IMR-90 (cell line): ENCODE measurements around the gene RUNX2. TPM values are rescaled to one million over a fixed set of nuclear protein-coding genes. Genes with fewer than 3 reads are reported as not detected.

Source experiments
- ATAC-seq: fragments of 200-7000 bp; cut with Tn5 transposase; 2 replicates; pipeline ENCODE4 v1.9.1; 2020; ENCODE audit warnings: low read depth, mild to moderate bottlenecking, moderate library complexity
- BruUV-seq: library from RNA; stranded (reverse); fragments of 400-500 nt; replicated peaks from 2 replicates; lab custom pipeline; 2021; lab: Mats Ljungman, UMichigan
- CTCF ChIA-PET: fragments of 300-600 bp; formaldehyde crosslinking; extraction: SDS; loops from one replicate; lab custom pipeline; 2021; ENCODE audit warnings: antibody characterized with exemption; lab: Yijun Ruan, JAX
- POLR2A ChIA-PET: fragments of 300-600 bp; sonication (Branson Sonifier 250); formaldehyde crosslinking; loops from one replicate; lab custom pipeline; 2022; ENCODE audit warnings: antibody characterized with exemption; ENCODE audit not compliant: unreplicated experiment; lab: Charles Lee
- DNase-seq: peaks from one replicate; pipeline ENCODE4 v3.0.0; 2013
- H2AFZ ChIP-seq: replicated peaks from 2 replicates; pipeline ENCODE3; 2013; ENCODE audit warnings: low read length, mild to moderate bottlenecking; ENCODE audit not compliant: poor library complexity
- H2AK5ac ChIP-seq: 2 replicates; pipeline ENCODE4 v1.6.1; 2013; ENCODE audit warnings: low read depth, low read length, inconsistent platforms
- H2AK9ac ChIP-seq: replicated peaks from 2 replicates; pipeline ENCODE3; 2013; ENCODE audit warnings: mild to moderate bottlenecking, low read depth, low read length, moderate library complexity; ENCODE audit not compliant: poor library complexity
- H2BK120ac ChIP-seq: 2 replicates; pipeline ENCODE4 v1.6.1; 2013; ENCODE audit warnings: low read depth, low read length, inconsistent platforms
- H2BK15ac ChIP-seq: 3 replicates; pipeline ENCODE4 v1.6.1; 2013; ENCODE audit warnings: low read depth, low read length, inconsistent platforms
- H2BK20ac ChIP-seq: 2 replicates; pipeline ENCODE4 v1.6.1; 2013; ENCODE audit warnings: low read depth, mild to moderate bottlenecking, inconsistent platforms, low read length, moderate library complexity
- H2BK5ac ChIP-seq: 2 replicates; pipeline ENCODE4 v1.6.1; 2013; ENCODE audit warnings: mild to moderate bottlenecking, low read depth, low read length, inconsistent platforms; ENCODE audit not compliant: poor library complexity, severe bottlenecking
- H3K14ac ChIP-seq: replicated peaks from 2 replicates; pipeline ENCODE4 v1.6.1; 2013; ENCODE audit warnings: low read depth, low read length, inconsistent platforms
- H3K18ac ChIP-seq: 2 replicates; pipeline ENCODE4 v1.6.1; 2013; ENCODE audit warnings: low read depth, low read length, control low read depth
- H3K23ac ChIP-seq: 2 replicates; pipeline ENCODE4 v1.6.1; 2013; ENCODE audit warnings: low read depth, low read length, inconsistent platforms
- H3K27ac ChIP-seq: 2 replicates; pipeline ENCODE4 v1.5.1; 2013; ENCODE audit warnings: mild to moderate bottlenecking, control low read depth, low read length; ENCODE audit not compliant: insufficient read depth
- H3K27me3 ChIP-seq: 2 replicates; pipeline ENCODE4 v1.6.1; 2013; ENCODE audit warnings: low read length; ENCODE audit not compliant: control insufficient read depth, insufficient read depth
- H3K36me3 ChIP-seq: 2 replicates; pipeline ENCODE4 v1.6.1; 2013; ENCODE audit warnings: low read length, mixed read lengths; ENCODE audit not compliant: control insufficient read depth, insufficient read depth
- H3K4ac ChIP-seq: 2 replicates; pipeline ENCODE4 v1.6.1; 2013; ENCODE audit warnings: low read depth, low read length, inconsistent platforms
- H3K4me1 ChIP-seq: 2 replicates; pipeline ENCODE4 v1.6.1; 2013; ENCODE audit warnings: low read length, mixed read lengths; ENCODE audit not compliant: control insufficient read depth, insufficient read depth
- H3K4me2 ChIP-seq: 2 replicates; pipeline ENCODE4 v1.6.1; 2013; ENCODE audit warnings: low read depth, mild to moderate bottlenecking, control low read depth, low read length, moderate library complexity
- H3K4me3 ChIP-seq: 2 replicates; pipeline ENCODE4 v1.5.1; 2013; ENCODE audit warnings: low read depth, mild to moderate bottlenecking, control low read depth, low read length, moderate library complexity; ENCODE audit not compliant: insufficient read depth
- H3K56ac ChIP-seq: 2 replicates; pipeline ENCODE4 v1.6.1; 2013; ENCODE audit warnings: low read length, inconsistent platforms; ENCODE audit not compliant: insufficient read depth; ENCODE audit errors: extremely low read depth
- H3K79me1 ChIP-seq, 2 experiments: 2 replicates each; pipeline ENCODE4 v1.6.1; 2013; ENCODE audit warnings: low read length in 2 of 2, inconsistent platforms in 1 of 2, low read depth in 1 of 2
- H3K9ac ChIP-seq: 2 replicates; pipeline ENCODE4 v1.6.1; 2013; ENCODE audit warnings: low read depth, low read length, control low read depth
- H3K9me1 ChIP-seq: 2 replicates; pipeline ENCODE4 v1.6.1; 2013; ENCODE audit warnings: low read length, inconsistent platforms; ENCODE audit not compliant: insufficient read depth
- H3K9me3 ChIP-seq: 2 replicates; pipeline ENCODE4 v1.6.1; 2013; ENCODE audit warnings: low read length; ENCODE audit not compliant: control insufficient read depth, insufficient read depth
- H4K20me1 ChIP-seq: 2 replicates; pipeline ENCODE4 v1.6.1; 2013; ENCODE audit warnings: low read length, inconsistent platforms; ENCODE audit not compliant: insufficient read depth
- H4K5ac ChIP-seq: 2 replicates; pipeline ENCODE4 v1.6.1; 2013; ENCODE audit warnings: mild to moderate bottlenecking, low read depth, low read length, control low read depth
- H4K8ac ChIP-seq, 2 experiments: 2 replicates each; pipeline ENCODE4 v1.6.1; 2013; ENCODE audit warnings: low read depth in 2 of 2, low read length in 2 of 2, control low read depth in 1 of 2, inconsistent platforms in 1 of 2
- H4K91ac ChIP-seq: 2 replicates; pipeline ENCODE4 v1.6.1; 2013; ENCODE audit warnings: low read depth, low read length, inconsistent platforms; ENCODE audit not compliant: insufficient read depth
- BHLHE40 ChIP-seq: fragments of 150-350 bp; IDR thresholded peaks from 2 replicates; pipeline ENCODE4 v1.6.1; 2016; ENCODE audit warnings: mild to moderate bottlenecking, low read depth, low read length
- CEBPB ChIP-seq: IDR thresholded peaks from 2 replicates; pipeline ENCODE4 v1.6.1; 2012; ENCODE audit warnings: low read depth, low read length, improper control_type of control experiment
- CHD1 ChIP-seq: IDR thresholded peaks from 2 replicates; pipeline ENCODE4 v1.6.1; 2012; ENCODE audit warnings: low read depth, low read length, improper control_type of control experiment
- CTCF ChIP-seq: conservative IDR thresholded peaks from 2 replicates; pipeline ENCODE4 v1.5.1; 2012; ENCODE audit warnings: mild to moderate bottlenecking, low read depth, low read length, improper control_type of control experiment
- ELK1 ChIP-seq: fragments of 150-350 bp; IDR thresholded peaks from 2 replicates; pipeline ENCODE4 v1.6.1; 2016; ENCODE audit warnings: low read depth, mild to moderate bottlenecking, low read length, moderate library complexity, borderline replicate concordance
- MAFK ChIP-seq: IDR thresholded peaks from 2 replicates; pipeline ENCODE4 v1.6.1; 2012; ENCODE audit warnings: low read depth, low read length, improper control_type of control experiment
- MAZ ChIP-seq: IDR thresholded peaks from 2 replicates; pipeline ENCODE4 v1.6.1; 2012; ENCODE audit warnings: low read depth, mild to moderate bottlenecking, low read length, improper control_type of control experiment, moderate library complexity, borderline replicate concordance
- NFE2L2 ChIP-seq: fragments of 150-350 bp; IDR thresholded peaks from 2 replicates; pipeline ENCODE4 v1.6.1; 2016; ENCODE audit warnings: low read depth, mild to moderate bottlenecking, low read length
- POLR2A ChIP-seq: IDR thresholded peaks from 2 replicates; pipeline ENCODE4 v1.6.1; 2012; ENCODE audit warnings: mild to moderate bottlenecking, low read depth, low read length
- RAD21 ChIP-seq: IDR thresholded peaks from 2 replicates; pipeline ENCODE4 v1.6.1; 2012; ENCODE audit warnings: low read length, improper control_type of control experiment
- RCOR1 ChIP-seq: IDR thresholded peaks from 2 replicates; pipeline ENCODE4 v1.6.1; 2012; ENCODE audit warnings: mild to moderate bottlenecking, low read length, improper control_type of control experiment; ENCODE audit not compliant: insufficient replicate concordance
- RFX5 ChIP-seq: IDR thresholded peaks from 2 replicates; pipeline ENCODE4 v1.8.0; 2012; ENCODE audit warnings: low read depth, mild to moderate bottlenecking, low read length, moderate library complexity
- SMC3 ChIP-seq: fragments of 150-350 bp; IDR thresholded peaks from 2 replicates; pipeline ENCODE4 v1.6.1; 2016; ENCODE audit warnings: low read depth, mild to moderate bottlenecking, antibody characterized with exemption, low read length, moderate library complexity
- USF2 ChIP-seq: fragments of 150-350 bp; IDR thresholded peaks from 2 replicates; pipeline ENCODE4 v1.6.1; 2017; ENCODE audit warnings: mild to moderate bottlenecking, antibody characterized with exemption, low read length, low read depth
- WGBS, 2 experiments: methylation state at CpG; one replicate each; pipeline versions ENCODE4 v1.1.5 to v1.1.7; 2013; ENCODE audit warnings: missing lambda C conversion rate in 2 of 2; ENCODE audit not compliant: insufficient read length in 1 of 2; ENCODE audit errors: extremely low coverage in 2 of 2; 5-methylcytosine and 5-hydroxymethylcytosine counted together
- dilution Hi-C: fragments of 300-500 bp; cut with HindIII; formaldehyde crosslinking; loops from one replicate; pipeline ENCODE4 v1.14.3; 2018; ENCODE audit warnings: low sequenced_read_pairs; ENCODE audit not compliant: unreplicated experiment
- in situ Hi-C: fragments of 300-500 bp; cut with MboI; formaldehyde crosslinking; loops from 3 replicates; pipeline ENCODE4 v1.14.3; 2019; ENCODE audit warnings: low sequenced_read_pairs, inconsistent platforms, mixed read lengths
- intact Hi-C: fragments of 100-400 bp; cut with micrococcal nuclease; formaldehyde crosslinking; loops from 2 replicates; pipeline ENCODE4 v1.10.0; 2022
- polyA plus RNA-seq, 3 experiments: library from polyadenylated mRNA; depleted of rRNA; stranded (reverse); fragments of >200 nt; gene quantifications; 2 replicates each; pipeline ENCODE4 v1.2.3, GENCODE V29; 2012; ENCODE audit warnings: low replicate concordance in 1 of 3
- total RNA-seq: library from RNA; depleted of rRNA; stranded (reverse); fragments of >200 nt; gene quantifications from 2 replicates; pipeline ENCODE4 v1.2.3, GENCODE V29; 2012

RUNX2 gene
- total and polyA plus RNA-seq, 2 of the 4 experiments (the other 2 are of a cell fraction): 2.3 to 4.7 TPM

- DNase-seq (no peak), ATAC-seq (no peak)
- Histone ChIP-seq H2BK15ac (no peak overlapping the region), H3K36me3 (no peaks in the 10 kb centered on the region), H3K9ac (no peak overlapping the region), H2BK120ac (no peak overlapping the region), H3K4ac (no peak overlapping the region), H3K56ac (no peak overlapping the region), H3K14ac (no peak overlapping the region), H4K8ac (no peak overlapping the region), H3K9me1 (no peaks in the 10 kb centered on the region), H3K18ac (no peak overlapping the region), H3K23ac (no peak overlapping the region), H2BK20ac (no peak overlapping the region), H3K4me1 (no peaks in the 10 kb centered on the region), H2BK5ac (no peak overlapping the region), H4K91ac (no peak overlapping the region), H3K27ac (no peak overlapping the region), H4K5ac (no peak overlapping the region), H4K20me1 (no peaks in the 10 kb centered on the region), H3K4me2 (no peak overlapping the region), H2AK5ac (no peak overlapping the region), H3K27me3 (no peaks in the 10 kb centered on the region), H3K4me3 (no peak overlapping the region), H3K9me3 (peaks cover 3% of the 10 kb centered on the region; the same call in 1 of the 2 replicates), H2AFZ (no peak overlapping the region), H3K79me1 (peaks cover 0 to 4% of the 10 kb centered on the region in 2 experiments; a peak in 1 of 4 replicates), H2AK9ac (no peak overlapping the region)
- intact Hi-C loops: no loop called here
- dilution Hi-C loops: no loop called here
- no peak for TF ChIP-seq MAFK
- no peak for TF ChIP-seq ELK1
- TF ChIP-seq MAZ: no peak
- TF ChIP-seq RFX5: no peak
- no peak for TF ChIP-seq BHLHE40
- no peak for TF ChIP-seq CHD1
- no peak for TF ChIP-seq RAD21
- no peak for TF ChIP-seq SMC3
- TF ChIP-seq NFE2L2: no peak
- TF ChIP-seq USF2: no peak
- no peak for TF ChIP-seq CEBPB
- TF ChIP-seq RCOR1: no peak
- TF ChIP-seq CTCF: no peak
- no peak for TF ChIP-seq POLR2A
- in situ Hi-C loops: no loop called here
- POLR2A ChIA-PET: no interaction called here
- no TSS peak for BruUV-seq
- no CpG with 5 or more reads among the region's 3 CpGs for WGBS, 2 experiments
- CTCF ChIA-PET: no interaction called here
Observed at GRCh38 chr6:45302832-45303231, 25.3 kb upstream of the RUNX2 start.
